SU-DHL-6 (cell line): Measurements from ENCODE around the gene NT5DC1.

Experiments used
- CTCF ChIP-seq: fragments of 200-600 bp; sonication (generic); IDR thresholded peaks from one replicate; pipeline ENCODE4 v1.5.1; 2017; ENCODE audit warnings: antibody characterized with exemption, mild to moderate bottlenecking, low read length, moderate library complexity; ENCODE audit not compliant: insufficient read depth, poor library complexity, severe bottlenecking
- EZH2phosphoT487 ChIP-seq: fragments of 200-600 bp; sonication (generic), shearing (Covaris generic); conservative IDR thresholded peaks from 2 replicates; pipeline ENCODE4 v1.6.1; 2018; ENCODE audit warnings: mild to moderate bottlenecking, antibody characterized with exemption, low read length, moderate library complexity, mixed read lengths

DNA sequence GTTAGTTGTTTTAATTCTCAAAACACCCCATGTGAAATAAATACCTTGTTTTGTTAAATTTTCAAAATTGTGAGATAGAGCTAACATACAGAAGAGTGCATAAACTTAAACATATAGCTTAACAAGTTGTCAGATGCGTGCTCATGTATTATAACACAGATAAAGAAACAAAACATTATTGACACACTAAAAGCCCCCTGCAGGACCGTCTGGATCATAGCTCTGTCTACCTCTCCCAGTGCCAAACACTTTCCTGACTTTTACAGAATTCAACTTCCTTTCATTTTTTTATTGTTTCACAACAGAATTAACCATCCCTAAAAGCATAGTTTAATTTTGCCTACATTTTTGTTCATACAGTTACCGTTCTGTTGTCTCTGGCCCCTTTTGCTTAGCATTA is 22.1 kb upstream of the NT5DC1 start:
- TF ChIP-seq EZH2phosphoT487: no peak
- no peak for TF ChIP-seq CTCF
